K562 (cell line): ENCODE data around the gene TOMT. TPM values are rescaled to one million over a fixed set of nuclear protein-coding genes. Genes with fewer than 3 reads are reported as not detected.

Experiments
- ADNP ChIP-seq: fragments of 200-800 bp; sonication (Bioruptor generic); IDR thresholded peaks from 2 replicates; pipeline ENCODE4 v1.6.1; 2016; ENCODE audit warnings: missing genetic modification characterization, missing compliant biosample characterization
- ARID1B ChIP-seq: fragments of 450-650 bp; IDR thresholded peaks from 2 replicates; pipeline ENCODE4 v1.6.1; 2016; ENCODE audit warnings: antibody characterized with exemption, mild to moderate bottlenecking, inconsistent platforms
- ESRRA ChIP-seq: fragments of 450-650 bp; IDR thresholded peaks from 2 replicates; pipeline ENCODE4 v1.6.1; 2014; ENCODE audit warnings: low read depth, mild to moderate bottlenecking, moderate library complexity, borderline replicate concordance
- FOSL1 ChIP-seq: fragments of 200-800 bp; sonication (Bioruptor generic); conservative IDR thresholded peaks from 2 replicates; pipeline ENCODE4 v1.6.1; 2016; ENCODE audit warnings: missing genetic modification characterization, missing compliant biosample characterization
- GATAD2B ChIP-seq: fragments of 450-650 bp; IDR thresholded peaks from 2 replicates; pipeline ENCODE4 v1.6.1; 2017; ENCODE audit warnings: mild to moderate bottlenecking, borderline replicate concordance
- GMEB1 ChIP-seq: fragments of 250-450 bp; sonication (Bioruptor Pico); IDR thresholded peaks from 2 replicates; pipeline ENCODE4 v1.4.0; 2020; ENCODE audit warnings: mild to moderate bottlenecking
- HMBOX1 ChIP-seq: sonication (generic); IDR thresholded peaks from 2 replicates; pipeline ENCODE4 v1.6.1; 2016
- KDM1A ChIP-seq, 2 experiments: fragments of 450-650 bp; IDR thresholded peaks; 2 replicates each; pipeline ENCODE4 v1.6.1; 2016; ENCODE audit warnings: mild to moderate bottlenecking in 2 of 2
- LEF1 ChIP-seq: fragments of 450-650 bp; IDR thresholded peaks from 2 replicates; pipeline ENCODE4 v1.6.1; 2016; ENCODE audit warnings: mild to moderate bottlenecking
- MNT ChIP-seq, 2 experiments: fragments of 450-650 bp; conservative IDR thresholded peaks; 2 replicates each; pipeline ENCODE4 v1.6.1; 2017; ENCODE audit warnings: mild to moderate bottlenecking in 2 of 2, moderate library complexity in 2 of 2
- NFE2 ChIP-seq: IDR thresholded peaks from 2 replicates; pipeline ENCODE4 v1.6.1; 2014; ENCODE audit warnings: antibody characterized with exemption, low read depth
- NR2C2 ChIP-seq, 2 experiments: fragments of 200-800 bp in 1 of 2; sonication (Bioruptor generic) in 1 of 2; sonication (generic) in 1 of 2; formaldehyde crosslinking in 1 of 2; IDR thresholded peaks; 2 replicates each; pipeline versions ENCODE4 v1.6.1 to v1.8.0; 2016 to 2022; ENCODE audit warnings: mild to moderate bottlenecking in 1 of 2, missing compliant biosample characterization in 1 of 2, missing genetic modification characterization in 1 of 2, missing genetic modification reagents in 1 of 2
- PRDM10 ChIP-seq: fragments of 450-650 bp; IDR thresholded peaks from 2 replicates; pipeline ENCODE4 v1.6.1; 2018; ENCODE audit not compliant: partially characterized antibody
- TAL1 ChIP-seq: fragments of 450-650 bp; IDR thresholded peaks from 2 replicates; pipeline ENCODE4 v1.6.1; 2016; ENCODE audit warnings: mild to moderate bottlenecking
- TCF3 ChIP-seq: sonication (generic); formaldehyde crosslinking; IDR thresholded peaks from 2 replicates; pipeline ENCODE4 v1.4.0; 2020; ENCODE audit warnings: mild to moderate bottlenecking, missing genetic modification reagents
- ZBTB17 ChIP-seq: fragments of 450-650 bp; formaldehyde crosslinking; IDR thresholded peaks from 2 replicates; pipeline ENCODE4 v1.4.0; 2020; ENCODE audit warnings: mild to moderate bottlenecking
- ZC3H4 ChIP-seq: sonication (generic); formaldehyde crosslinking; IDR thresholded peaks from 2 replicates; pipeline ENCODE4 v1.9.0; 2021; ENCODE audit warnings: missing genetic modification reagents, borderline replicate concordance
- ZNF324 ChIP-seq: fragments of 250-450 bp; sonication (Bioruptor Pico); IDR thresholded peaks from 2 replicates; pipeline ENCODE4 v1.4.0; 2020; ENCODE audit warnings: mild to moderate bottlenecking
- polyA plus RNA-seq, 8 experiments: library from polyadenylated mRNA; depleted of rRNA in 4 of 8; stranded (reverse) in 5 of 8; unstranded in 3 of 8; fragments of >200 nt; fragmentation: Nextera tagmentation in 2 of 8; fragmentation: Illumina TruSeq in 1 of 8; extraction: Ambion mirVana in 2 of 8; extraction: Trizol in 1 of 8; gene quantifications; 2 replicates each; pipeline versions ENCODE4 v1.2.1 to v1.2.3, GENCODE V29; 2011 to 2014; ENCODE audit warnings: inconsistent platforms in 1 of 8, missing spikeins in 1 of 8
- total RNA-seq, 7 experiments: library from RNA; depleted of rRNA in 6 of 7; stranded (reverse); fragments of >200 nt in 6 of 7; fragmentation: Illumina TruSeq in 2 of 7; extraction: Trizol in 2 of 7; gene quantifications; 2 replicates each; pipeline versions ENCODE4 v1.2.1 to v1.2.3, GENCODE V29; 2011 to 2021; ENCODE audit warnings: low replicate concordance in 1 of 7

TOMT gene
- total and polyA plus RNA-seq, 9 of the 15 experiments (the other 6 are each of a cell fraction or from before 2014, with no cell fraction given): not detected

GRCh38 chr11:72122607-72123006 lies 16.9 kb downstream of the TOMT start (continued):
- TF ChIP-seq ZC3H4: no peak
- peak; percentile 51 for TF ChIP-seq PRDM10
- TF ChIP-seq GMEB1 (CRISPR knock-in tag): no peak
- TF ChIP-seq ESRRA: peak; percentile 6; the same call in 1 of the 2 replicates
- 0 out of 4 replicates have a peak, but pooled peaks of 1 of the 2 experiments have one; percentile 6 for TF ChIP-seq KDM1A (IDR thresholded peaks at IDR 0.05)
- peak; percentile 64 for TF ChIP-seq NFE2
- 0 out of 2 replicates have a peak, but pooled peaks have one; percentile 43 for TF ChIP-seq GATAD2B
- peak; percentile 61; the same call in 1 of the 2 replicates for TF ChIP-seq TAL1
- 0 out of 2 replicates have a peak, but pooled peaks have one; percentile 26 for TF ChIP-seq LEF1
- peak; percentile 59; the same call in 1 of the 2 replicates for TF ChIP-seq ADNP
- TF ChIP-seq TCF3 (CRISPR knock-in tag): peak; percentile 36; the same call in 1 of the 2 replicates
- TF ChIP-seq ZNF324: no peak
- TF ChIP-seq NR2C2 (CRISPR knock-in tag; IDR thresholded peaks at IDR 0.05): no peak
- no peak for TF ChIP-seq NR2C2 (tag; IDR thresholded peaks at IDR 0.05)
- TF ChIP-seq HMBOX1: peak; percentile 97
- 0 out of 2 replicates have a peak, but pooled peaks have one; percentile 13 for TF ChIP-seq FOSL1 (tag)
- no peak for TF ChIP-seq ZBTB17 (CRISPR knock-in tag)
- TF ChIP-seq ARID1B: peak; percentile 84
- TF ChIP-seq MNT (conservative IDR thresholded peaks at IDR 0.05): 0 out of 4 replicates have a peak, but pooled peaks of 1 of the 2 experiments have one; percentile 11
